HG03460 (cell line): Measurements from ENCODE around the gene OR6S1.

Experiments used
- ATAC-seq: cut with Tn5 transposase; IDR thresholded peaks from one replicate; pipeline ENCODE4 v1.9.1; 2021; ENCODE audit not compliant: unreplicated experiment

Gene OR6S1, protein sequence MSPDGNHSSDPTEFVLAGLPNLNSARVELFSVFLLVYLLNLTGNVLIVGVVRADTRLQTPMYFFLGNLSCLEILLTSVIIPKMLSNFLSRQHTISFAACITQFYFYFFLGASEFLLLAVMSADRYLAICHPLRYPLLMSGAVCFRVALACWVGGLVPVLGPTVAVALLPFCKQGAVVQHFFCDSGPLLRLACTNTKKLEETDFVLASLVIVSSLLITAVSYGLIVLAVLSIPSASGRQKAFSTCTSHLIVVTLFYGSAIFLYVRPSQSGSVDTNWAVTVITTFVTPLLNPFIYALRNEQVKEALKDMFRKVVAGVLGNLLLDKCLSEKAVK

GRCh38 chr14:20641591-20641990 is at the start of gene OR6S1:
Gene OR6S1 (minus strand): TSS chr14:20641691. CDS start chr14:20641691, 0 bp downstream.
- ATAC-seq = no peak

DNA sequence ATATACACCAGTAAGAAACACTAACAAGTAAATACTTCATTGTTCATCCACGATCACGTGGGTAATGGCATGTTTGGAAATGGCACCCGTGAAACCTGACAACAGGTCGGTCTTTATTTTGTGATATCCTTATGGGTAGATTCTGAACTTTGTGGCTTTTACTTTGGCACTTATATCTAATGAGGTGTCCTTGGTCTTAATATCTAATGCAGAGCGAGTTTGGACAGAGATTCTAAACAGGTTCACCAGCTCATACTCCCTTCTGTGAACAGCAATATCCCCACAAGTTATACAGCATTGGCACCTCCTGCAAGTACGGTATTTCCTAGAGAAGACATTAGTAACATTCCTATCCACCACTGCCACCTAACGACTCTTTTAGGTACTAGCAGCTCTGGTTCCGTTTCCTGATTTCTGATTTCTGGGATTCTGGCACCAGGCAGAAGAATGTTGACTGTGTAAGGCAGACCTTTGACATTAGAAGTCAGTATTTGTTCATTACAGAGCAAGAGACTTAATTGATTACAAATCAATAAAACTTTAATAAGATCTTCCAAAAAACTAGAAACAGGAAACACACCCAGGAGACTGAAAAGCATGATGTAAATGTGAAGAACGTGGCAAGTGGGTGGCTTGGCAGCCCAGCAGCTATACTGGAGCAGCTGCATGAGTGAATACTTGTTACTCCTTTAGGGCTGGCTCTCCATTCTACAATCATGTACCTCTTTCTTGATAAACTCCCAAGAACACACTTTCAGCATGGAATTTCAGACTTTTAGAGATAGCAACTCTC is 49.6 kb upstream of the OR6S1 start:
- ATAC-seq = peak; percentile 71

DNA sequence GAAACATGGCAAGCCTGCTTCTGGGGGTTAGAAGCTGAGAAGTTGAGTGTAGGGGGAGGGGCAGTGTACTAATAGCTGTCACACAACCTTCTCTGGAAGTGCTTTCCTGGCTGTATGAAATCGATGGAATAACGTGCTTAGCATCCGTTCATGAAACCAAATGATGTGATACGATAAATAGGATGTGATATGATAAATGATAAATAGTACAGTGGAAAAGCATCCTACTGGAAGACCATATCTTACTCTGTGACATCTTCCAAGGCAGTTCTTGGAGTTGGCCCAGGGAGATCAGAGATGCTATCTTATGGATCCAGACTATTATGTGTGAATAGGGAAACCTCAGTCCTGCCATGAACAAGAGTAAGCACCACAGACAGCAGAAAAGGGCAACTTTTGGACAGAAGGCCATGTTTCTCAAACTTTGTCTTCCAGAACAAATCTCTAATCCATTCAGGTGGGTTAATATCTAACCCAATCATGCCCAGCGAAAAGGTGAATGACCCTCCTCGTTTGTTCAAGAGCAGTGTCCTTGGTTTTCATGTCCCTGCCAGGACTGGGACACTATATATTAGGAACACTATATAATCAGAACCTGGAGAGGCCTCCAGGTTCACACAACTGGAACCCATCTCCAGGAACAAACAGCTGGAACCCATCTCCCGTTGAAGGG is 46.8 kb upstream of the OR6S1 start, which contains the start of gene ANG:
ANG (plus strand) TSS at position 598 of the 673 bp plus-strand sequence. CDS start 4,801 bp downstream, outside the sequence.
- no peak for ATAC-seq

GRCh38 chr14:20687362-20688166 is 46.1 kb upstream of the OR6S1 start:
- ATAC-seq = no peak

DNA sequence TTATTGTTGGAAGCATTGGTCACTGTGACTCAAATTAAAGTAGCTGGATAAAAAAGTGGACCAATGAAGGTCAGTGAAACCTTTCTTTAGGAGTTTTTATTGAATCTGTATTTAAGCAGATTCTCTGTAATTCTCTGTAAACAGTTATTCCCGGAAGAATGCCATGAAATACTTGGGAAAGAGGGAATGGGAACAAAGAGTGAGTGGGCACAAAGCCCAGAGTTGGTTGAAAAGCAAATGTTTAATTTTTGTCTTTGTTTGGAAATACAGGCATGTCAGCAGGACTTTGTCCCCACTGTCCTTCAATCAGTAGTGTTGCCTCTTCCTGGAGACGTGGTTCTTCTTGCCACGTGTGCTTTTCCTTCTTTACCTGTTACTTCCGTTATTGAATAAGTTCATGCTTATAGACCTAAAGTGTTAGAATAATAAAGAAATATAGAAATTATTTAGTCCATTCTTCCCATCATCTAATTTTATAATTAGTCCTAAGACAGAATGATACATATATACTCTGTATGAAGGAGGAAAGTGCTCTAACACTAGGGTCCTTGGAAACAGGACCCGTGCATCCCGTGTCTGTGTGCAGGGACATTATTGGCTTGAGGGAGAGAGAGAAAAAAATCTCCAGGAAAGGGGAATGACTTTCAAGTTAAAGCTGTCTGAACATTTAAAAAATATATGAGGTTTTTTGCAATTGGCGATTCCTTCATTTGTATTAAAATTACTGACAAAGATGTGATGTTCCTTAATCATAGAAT is 45.1 kb upstream of the OR6S1 start:
- ATAC-seq = no peak

- no peak for ATAC-seq
Observed at GRCh38 chr14:20684662-20685456, 43.4 kb upstream of the OR6S1 start.

DNA sequence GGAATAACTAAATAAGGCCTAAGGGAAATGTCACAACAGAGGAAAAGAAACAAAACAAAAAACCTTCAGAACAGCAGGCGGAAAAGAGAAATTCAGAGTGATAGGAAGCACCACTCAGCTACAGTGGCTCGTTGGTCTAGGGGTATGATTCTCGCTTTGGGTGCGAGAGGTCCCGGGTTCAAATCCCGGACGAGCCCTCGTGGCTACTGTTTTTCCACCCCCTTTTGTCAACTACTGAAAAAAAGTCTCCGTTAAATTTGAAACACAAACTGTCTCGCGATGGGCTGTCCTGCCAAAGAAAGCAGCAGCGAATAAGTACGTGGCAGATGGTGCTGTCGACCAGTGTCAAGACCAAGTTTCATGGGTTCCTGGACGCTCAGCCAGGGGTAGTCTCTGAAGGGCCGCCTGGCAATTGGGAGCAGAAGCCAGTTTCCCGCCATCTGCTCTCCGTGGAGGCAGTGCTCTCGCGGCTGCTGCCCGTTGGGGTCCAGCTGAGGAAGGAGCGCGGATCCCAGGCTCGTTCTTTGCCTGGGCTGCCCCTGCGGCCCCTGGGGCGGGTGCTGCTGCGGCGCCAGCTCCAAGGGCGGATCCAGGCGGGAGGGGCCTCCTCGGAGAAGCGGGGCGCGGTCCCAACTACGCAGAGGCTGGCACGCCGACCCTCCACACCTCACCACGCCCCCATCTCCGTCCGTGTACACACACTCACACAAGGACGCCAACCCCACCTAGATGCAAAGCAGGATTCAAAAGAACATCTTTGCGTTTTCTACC is 42.6 kb upstream of the OR6S1 start, which contains the start of gene RNASE4:
RNASE4 (plus strand) TSS at position 670 of the 771 bp plus-strand sequence. CDS start 14,812 bp downstream, outside the sequence.
- peak; percentile 24 for ATAC-seq

DNA sequence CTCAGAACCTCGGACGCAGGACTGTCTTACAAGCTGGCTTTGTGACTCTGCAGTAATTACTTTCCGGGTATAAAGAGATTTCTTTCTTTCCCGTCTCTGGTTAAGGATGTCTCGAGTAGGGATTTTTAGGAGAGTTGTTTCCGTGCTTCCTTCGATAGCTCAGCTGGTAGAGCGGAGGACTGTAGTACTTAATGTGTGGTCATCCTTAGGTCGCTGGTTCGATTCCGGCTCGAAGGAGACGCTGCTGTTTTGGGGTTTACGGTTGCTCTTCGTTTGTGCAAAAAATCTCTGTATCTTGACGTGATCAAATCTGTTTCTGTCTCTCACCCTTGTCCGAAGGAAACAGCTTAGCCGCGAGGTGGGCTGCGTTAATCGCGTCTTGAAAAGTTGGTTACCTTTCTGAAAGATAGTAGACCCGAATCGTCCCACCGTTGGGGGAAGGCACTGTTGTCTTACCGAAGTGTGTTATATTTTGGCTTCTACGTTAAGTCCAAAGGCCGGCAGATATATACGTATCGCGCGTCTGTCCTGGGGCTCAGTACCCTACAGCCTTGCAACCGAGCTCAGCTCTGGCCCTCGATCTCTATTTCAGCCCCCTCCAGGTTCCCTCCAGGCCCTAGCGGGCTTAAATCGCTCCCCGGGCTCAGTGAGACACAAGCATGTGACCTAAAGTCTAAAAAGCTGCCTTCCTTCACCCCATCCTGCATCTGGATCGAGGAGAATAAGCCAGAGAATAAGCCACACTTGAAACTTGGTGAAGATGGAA is 41.8 kb upstream of the OR6S1 start:
- peak; percentile 27 for ATAC-seq

GRCh38 chr14:20682435-20683124 is 41.1 kb upstream of the OR6S1 start:
- ATAC-seq = peak; percentile 47

- no peak for ATAC-seq
Observed at GRCh38 chr14:20682127-20682434, 40.6 kb upstream of the OR6S1 start.

- ATAC-seq = peak; percentile 28
Observed at GRCh38 chr14:20681348-20682126, 40.0 kb upstream of the OR6S1 start.

DNA sequence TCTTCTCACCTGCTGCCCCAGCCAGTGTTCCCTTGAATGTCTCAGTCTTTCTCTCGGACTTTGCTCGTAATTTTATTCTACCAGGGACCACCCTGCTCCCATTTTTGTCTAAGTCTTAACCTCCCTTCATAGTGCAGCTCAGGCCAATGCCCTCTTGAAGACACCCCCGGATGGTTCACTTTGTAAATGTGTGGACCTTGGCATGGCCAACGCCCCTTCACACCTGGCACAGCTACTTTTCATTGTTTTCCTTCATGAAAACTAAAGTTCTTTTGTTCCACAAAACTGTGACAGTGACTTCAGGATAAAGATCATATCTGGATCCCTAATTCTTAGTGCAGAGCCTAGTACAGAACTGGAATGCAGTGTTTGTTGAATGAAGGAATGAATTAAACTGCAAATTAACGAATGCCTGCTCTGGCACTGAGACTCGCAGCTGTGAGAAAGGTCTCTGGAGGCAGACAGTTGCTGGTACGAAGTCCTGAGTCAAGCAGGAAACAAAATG is 39.4 kb upstream of the OR6S1 start:
- ATAC-seq = peak; percentile 31

DNA sequence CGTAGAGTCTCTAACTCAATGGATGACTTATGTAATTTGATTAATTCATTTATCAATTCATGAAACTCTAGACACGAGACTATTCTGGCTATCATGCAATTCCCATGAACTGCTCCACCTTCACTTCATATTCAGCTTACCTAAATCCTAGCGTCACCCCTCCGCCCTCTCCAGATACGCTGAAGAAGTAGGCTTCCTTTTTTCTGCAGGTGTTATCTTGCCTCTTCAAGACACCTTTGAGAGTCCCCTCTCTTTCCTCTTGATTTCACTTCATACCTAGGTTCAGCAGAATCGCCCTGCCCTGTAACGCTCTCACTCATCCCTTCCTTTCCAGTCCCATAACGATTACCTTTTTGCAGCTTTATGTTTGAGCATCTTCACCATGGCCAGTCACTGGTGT is 38.9 kb upstream of the OR6S1 start:
- ATAC-seq = no peak

- no peak for ATAC-seq
Observed at GRCh38 chr14:20679907-20680306, 38.4 kb upstream of the OR6S1 start.

DNA sequence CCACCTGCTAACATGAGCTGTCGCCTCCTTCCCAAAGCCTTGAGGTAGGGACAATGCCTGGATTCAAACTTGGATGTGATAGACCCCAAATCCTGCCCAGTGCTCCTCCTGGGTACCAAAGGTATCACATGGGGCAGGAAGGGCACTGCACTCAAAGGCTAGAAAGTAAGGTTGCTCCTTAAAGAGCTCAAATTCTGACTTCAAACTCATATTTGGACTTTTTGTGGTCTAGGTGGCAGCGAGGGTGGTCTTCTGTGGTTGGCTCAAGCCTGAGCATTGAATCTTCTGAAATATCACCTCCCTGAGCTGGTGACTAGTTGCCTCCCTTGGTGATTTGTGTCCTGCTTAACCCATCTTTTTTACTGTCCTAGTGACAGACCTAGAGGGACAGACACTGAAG is 34.6 kb upstream of the OR6S1 start:
- ATAC-seq = no peak

DNA sequence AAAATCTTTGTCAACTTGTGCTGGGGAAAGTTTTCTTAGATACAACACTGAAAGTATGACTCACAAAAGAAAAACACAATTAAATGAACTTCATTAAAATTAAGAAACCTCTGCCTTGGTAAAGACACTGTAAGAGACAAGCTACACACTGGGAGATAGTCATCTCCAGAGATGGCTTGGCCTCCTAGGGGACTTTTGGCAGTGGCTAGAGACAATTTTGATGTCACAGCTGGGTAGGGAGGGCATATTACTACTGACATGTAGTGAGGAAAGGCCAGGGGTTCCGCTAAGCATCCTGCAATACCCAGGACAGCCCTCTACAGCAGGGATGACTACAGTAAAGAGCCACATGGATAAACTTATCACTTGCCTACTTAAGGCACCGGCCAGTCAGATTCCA is 34.2 kb upstream of the OR6S1 start:
- ATAC-seq = no peak
